ENCODE results near the gene ESRP2.
A peak's percentile ranks its signal among the peaks of the same experiment; 100 is the strongest.

Gene ESRP2

GRCh38 chr16:68275611-68276191, 39.8 kb upstream of the ESRP2 start:
- Histone ChIP-seq H3K4me3 (ENCODE audit: low read length, poor library complexity, severe bottlenecking) (peak overlapping the region; percentile 15), H3K9ac (ENCODE audit: low read depth, low read length, poor library complexity, severe bottlenecking) (peak overlapping the region; percentile 68), H3K4me2 (ENCODE audit: low read depth, low read length, poor library complexity, severe bottlenecking) (peak overlapping the region; percentile 41), H3K27me3 (ENCODE audit: insufficient read depth, low read length, poor library complexity, severe bottlenecking) (no peaks in the 10 kb centered on the region), H3K36me3 (ENCODE audit: insufficient read depth, low read length) (peaks cover 15% of the 10 kb centered on the region; the same call in 1 of the 2 replicates), H4K20me1 (ENCODE audit: insufficient read depth, low read length, poor library complexity, severe bottlenecking) (peaks cover 3% of the 10 kb centered on the region), H3K4me1 (ENCODE audit: insufficient read depth, low read length, poor library complexity, severe bottlenecking) (peaks cover 38% of the 10 kb centered on the region), H3K79me2 (ENCODE audit: insufficient read depth, low read length) (peaks cover 63% of the 10 kb centered on the region), H3K9me2 (replicated peaks; ENCODE audit: low read depth, low read length) (no peaks in the 10 kb centered on the region), H3F3A (ENCODE audit: low read depth) (0 out of 2 replicates have a peak, but pooled peaks cover 2% of the 10 kb centered on the region), H3K9me3 (ENCODE audit: insufficient read depth, low read depth, low read length) (no peaks in the 10 kb centered on the region), H2AFZ (ENCODE audit: low read length) (no peak overlapping the region)
- no peak for TF ChIP-seq EZH2phosphoT487 (IDR thresholded peaks at IDR 0.05; ENCODE audit: borderline replicate concordance)
- TF ChIP-seq, protein P1, sequence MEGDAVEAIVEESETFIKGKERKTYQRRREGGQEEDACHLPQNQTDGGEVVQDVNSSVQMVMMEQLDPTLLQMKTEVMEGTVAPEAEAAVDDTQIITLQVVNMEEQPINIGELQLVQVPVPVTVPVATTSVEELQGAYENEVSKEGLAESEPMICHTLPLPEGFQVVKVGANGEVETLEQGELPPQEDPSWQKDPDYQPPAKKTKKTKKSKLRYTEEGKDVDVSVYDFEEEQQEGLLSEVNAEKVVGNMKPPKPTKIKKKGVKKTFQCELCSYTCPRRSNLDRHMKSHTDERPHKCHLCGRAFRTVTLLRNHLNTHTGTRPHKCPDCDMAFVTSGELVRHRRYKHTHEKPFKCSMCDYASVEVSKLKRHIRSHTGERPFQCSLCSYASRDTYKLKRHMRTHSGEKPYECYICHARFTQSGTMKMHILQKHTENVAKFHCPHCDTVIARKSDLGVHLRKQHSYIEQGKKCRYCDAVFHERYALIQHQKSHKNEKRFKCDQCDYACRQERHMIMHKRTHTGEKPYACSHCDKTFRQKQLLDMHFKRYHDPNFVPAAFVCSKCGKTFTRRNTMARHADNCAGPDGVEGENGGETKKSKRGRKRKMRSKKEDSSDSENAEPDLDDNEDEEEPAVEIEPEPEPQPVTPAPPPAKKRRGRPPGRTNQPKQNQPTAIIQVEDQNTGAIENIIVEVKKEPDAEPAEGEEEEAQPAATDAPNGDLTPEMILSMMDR (conservative IDR thresholded peaks at IDR 0.05; ENCODE audit: low read length), result no peak

- Histone ChIP-seq H3K9me2 (replicated peaks; ENCODE audit: low read depth, low read length) (no peaks in the 10 kb centered on the region), H3K79me2 (ENCODE audit: insufficient read depth, low read length) (peaks cover 67% of the 10 kb centered on the region), H3K9me3 (ENCODE audit: insufficient read depth, low read depth, low read length) (no peaks in the 10 kb centered on the region), H3K4me1 (ENCODE audit: insufficient read depth, low read length, poor library complexity, severe bottlenecking) (peaks cover 38% of the 10 kb centered on the region), H3K4me3 (ENCODE audit: low read length, poor library complexity, severe bottlenecking) (no peak overlapping the region), H3K4me2 (ENCODE audit: low read depth, low read length, poor library complexity, severe bottlenecking) (no peak overlapping the region), H3K9ac (ENCODE audit: low read depth, low read length, poor library complexity, severe bottlenecking) (peak overlapping the region; percentile 68), H3K27me3 (ENCODE audit: insufficient read depth, low read length, poor library complexity, severe bottlenecking) (no peaks in the 10 kb centered on the region), H4K20me1 (ENCODE audit: insufficient read depth, low read length, poor library complexity, severe bottlenecking) (peaks cover 11% of the 10 kb centered on the region), H3F3A (ENCODE audit: low read depth) (0 out of 2 replicates have a peak, but pooled peaks cover 2% of the 10 kb centered on the region), H3K36me3 (ENCODE audit: insufficient read depth, low read length) (peaks cover 15% of the 10 kb centered on the region; the same call in 1 of the 2 replicates), H2AFZ (ENCODE audit: low read length) (no peak overlapping the region)
- TF ChIP-seq EZH2phosphoT487 (IDR thresholded peaks at IDR 0.05; ENCODE audit: borderline replicate concordance), result no peak
- TF ChIP-seq, protein P1 (conservative IDR thresholded peaks at IDR 0.05; ENCODE audit: low read length), result no peak
Observed at GRCh38 chr16:68274441-68274840, 38.5 kb upstream of the ESRP2 start.

GRCh38 chr16:68273896-68274295, 38.0 kb upstream of the ESRP2 start:
- H3F3A ChIP-seq (ENCODE audit: low read depth), result 0 out of 2 replicates have a peak, but pooled peaks cover 2% of the 10 kb centered on the region
- peaks cover 15% of the 10 kb centered on the region; the same call in 1 of the 2 replicates for H3K36me3 ChIP-seq (ENCODE audit: insufficient read depth, low read length)

More at GRCh38 chr16:68273896-68274295, 38.0 kb upstream of the ESRP2 start:
- peak overlapping the region; percentile 68 for H3K9ac ChIP-seq (ENCODE audit: low read depth, low read length, poor library complexity, severe bottlenecking)
- peaks cover 72% of the 10 kb centered on the region for H3K79me2 ChIP-seq (ENCODE audit: insufficient read depth, low read length)
- H2AFZ ChIP-seq (ENCODE audit: low read length), result no peak overlapping the region
- H3K9me2 ChIP-seq (replicated peaks; ENCODE audit: low read depth, low read length), result no peaks in the 10 kb centered on the region
- H3K4me2 ChIP-seq (ENCODE audit: low read depth, low read length, poor library complexity, severe bottlenecking), result no peak overlapping the region
- H3K4me1 ChIP-seq (ENCODE audit: insufficient read depth, low read length, poor library complexity, severe bottlenecking), result peaks cover 41% of the 10 kb centered on the region
- H3K27me3 ChIP-seq (ENCODE audit: insufficient read depth, low read length, poor library complexity, severe bottlenecking), result no peaks in the 10 kb centered on the region
- peaks cover 14% of the 10 kb centered on the region for H4K20me1 ChIP-seq (ENCODE audit: insufficient read depth, low read length, poor library complexity, severe bottlenecking)
- no peak overlapping the region for H3K4me3 ChIP-seq (ENCODE audit: low read length, poor library complexity, severe bottlenecking)
- TF ChIP-seq, protein P1 (conservative IDR thresholded peaks at IDR 0.05; ENCODE audit: low read length), result no peak
- TF ChIP-seq EZH2phosphoT487 (IDR thresholded peaks at IDR 0.05; ENCODE audit: borderline replicate concordance), result no peak
- no peaks in the 10 kb centered on the region for H3K9me3 ChIP-seq (ENCODE audit: insufficient read depth, low read depth, low read length)
